ENCODE measurements around the gene RBMS1. TPM values are rescaled to one million over a fixed set of nuclear protein-coding genes. Genes with fewer than 3 reads are reported as not detected.

The RBMS1 gene
- total and polyA plus RNA-seq, 2 experiments from 2014 or later = 55.5 to 94.8 TPM

GRCh38 chr2:160257041-160257742 is 236.4 kb downstream of the RBMS1 start (continued):
- TF ChIP-seq ZNF462 (CRISPR knock-in tag; IDR thresholded peaks at IDR 0.05) = no peak

GRCh38 chr2:160256507-160256906 is 237.1 kb downstream of the RBMS1 start:
- Histone ChIP-seq H3K27me3 (ENCODE audit: insufficient read depth) (no peaks in the 10 kb centered on the region), H3K9me2 (ENCODE audit: insufficient read depth) (no peaks in the 10 kb centered on the region; the same call in 1 of the 2 replicates), H3K79me2 (replicated peaks; ENCODE audit: insufficient read depth) (no peaks in the 10 kb centered on the region), H3K4me3 (no peak overlapping the region), H3K4me1 (ENCODE audit: insufficient read depth) (no peaks in the 10 kb centered on the region), H3K36me3 (ENCODE audit: insufficient read depth) (no peaks in the 10 kb centered on the region), H4K20me1 (replicated peaks; ENCODE audit: insufficient read depth) (no peaks in the 10 kb centered on the region), H3K27ac (ENCODE audit: low read depth) (no peak overlapping the region), H3F3A (replicated peaks; ENCODE audit: low read depth) (no peaks in the 10 kb centered on the region), H2AFZ (no peak overlapping the region), H3K4me2 (no peak overlapping the region)
- Mint-ChIP-seq H3K4me3 (no peak overlapping the region), H3K27me3 (ENCODE audit: insufficient read depth, low read depth, poor library complexity) (no peaks in the 10 kb centered on the region), H3K4me1 (no peaks in the 10 kb centered on the region; the same call in 2 of the 3 replicates), H3K36me3 (ENCODE audit: low read depth) (no peaks in the 10 kb centered on the region), H3K9me3 (no peaks in the 10 kb centered on the region; the same call in 2 of the 3 replicates), H3K27ac (no peak overlapping the region)
- DNase-seq (ENCODE audit: low spot score) (no peak), ATAC-seq (no peak)
- TF ChIP-seq ETS1 (IDR thresholded peaks at IDR 0.05) = no peak
- TF ChIP-seq EZH2 (IDR thresholded peaks at IDR 0.05; ENCODE audit: low read depth, unreplicated experiment) = no peak
- no peak for TF ChIP-seq CREB1 (CRISPR knock-in tag; IDR thresholded peaks at IDR 0.05; ENCODE audit: low read depth)
- no peak for TF ChIP-seq ZNF331 (CRISPR knock-in tag; IDR thresholded peaks at IDR 0.05; ENCODE audit: low read depth)
- no peak for TF ChIP-seq CTCF (conservative IDR thresholded peaks at IDR 0.05; ENCODE audit: low read depth in 2 of 2)
- no peak for TF ChIP-seq JUNB (IDR thresholded peaks at IDR 0.05; ENCODE audit: unreplicated experiment)
- TF ChIP-seq POLR2AphosphoS5 (IDR thresholded peaks at IDR 0.05; ENCODE audit: low read depth) = no peak
- no peak for TF ChIP-seq ZNF114 (CRISPR knock-in tag; IDR thresholded peaks at IDR 0.05)
- no peak for TF ChIP-seq STAT1 (IDR thresholded peaks at IDR 0.05; ENCODE audit: unreplicated experiment)
- no peak for TF ChIP-seq NANOG (IDR thresholded peaks at IDR 0.05; ENCODE audit: borderline replicate concordance)

Data from GM23338 (cell line).